H1 (cell line): ENCODE measurements around the gene PDZRN3. TPM values are rescaled to one million over a fixed set of nuclear protein-coding genes. Genes with fewer than 3 reads are reported as not detected.

Source experiments
- CTCF ChIA-PET: fragments of 300-600 bp; sonication (Branson Sonifier 250); formaldehyde crosslinking; loops from one replicate; lab custom pipeline; 2021; ENCODE audit not compliant: partially characterized antibody; lab: Charles Lee
- POLR2A ChIA-PET: fragments of 300-600 bp; sonication (Branson Sonifier 250); formaldehyde crosslinking; loops from one replicate; lab custom pipeline; 2021; ENCODE audit warnings: inconsistent platforms; ENCODE audit not compliant: partially characterized antibody; lab: Charles Lee
- DNase-seq, 2 experiments: peaks; one replicate each; pipeline versions ENCODE4 v3.0.0 to v3.0.0-alpha.2; 2010 to 2022; ENCODE audit warnings: low spot score in 2 of 2, low read depth in 1 of 2, mixed read lengths in 1 of 2
- FAIRE-seq: peaks from 2 replicates; lab custom pipeline; 2011; peaks lifted over from hg19 to GRCh38; lab: Jason Lieb, UNC
- H2AFZ ChIP-seq: 2 replicates; pipeline ENCODE4 v1.8.1; 2012; ENCODE audit warnings: low read length, inconsistent platforms
- H2AK5ac ChIP-seq: 2 replicates; pipeline ENCODE4 v1.6.1; 2013; ENCODE audit warnings: low read depth, low read length
- H2BK120ac ChIP-seq: replicated peaks from 2 replicates; pipeline ENCODE3; 2013; ENCODE audit warnings: low read depth, low read length, inconsistent platforms
- H2BK12ac ChIP-seq: 2 replicates; pipeline ENCODE4 v1.6.1; 2013; ENCODE audit warnings: low read depth, low read length
- H2BK15ac ChIP-seq: 2 replicates; pipeline ENCODE4 v1.6.1; 2013; ENCODE audit warnings: low read length
- H2BK20ac ChIP-seq: 2 replicates; pipeline ENCODE4 v1.6.1; 2013; ENCODE audit warnings: low read length
- H2BK5ac ChIP-seq: 2 replicates; pipeline ENCODE4 v1.6.1; 2013; ENCODE audit warnings: low read depth, low read length
- H3K14ac ChIP-seq: 2 replicates; pipeline ENCODE4 v1.6.1; 2013; ENCODE audit warnings: inconsistent platforms; ENCODE audit not compliant: insufficient read length
- H3K18ac ChIP-seq: 2 replicates; pipeline ENCODE4 v1.6.1; 2013; ENCODE audit warnings: low read length; ENCODE audit errors: extremely low read depth
- H3K23ac ChIP-seq: 2 replicates; pipeline ENCODE4 v1.6.1; 2013; ENCODE audit warnings: inconsistent platforms; ENCODE audit not compliant: insufficient read length
- H3K23me2 ChIP-seq: 2 replicates; pipeline ENCODE4 v1.6.1; 2013; ENCODE audit warnings: low read depth, low read length
- H3K27ac ChIP-seq: 2 replicates; pipeline ENCODE4 v1.6.1; 2011; ENCODE audit warnings: low read depth, low read length, inconsistent platforms
- H3K27me3 ChIP-seq, 4 experiments: replicated peaks in 1 of 4; 1 replicate in 1 of 4; 2 replicates in 3 of 4; pipeline versions ENCODE4 v1.6.1 to v1.8.1; 2011 to 2013; ENCODE audit warnings: low read length in 3 of 4, mild to moderate bottlenecking in 3 of 4, inconsistent platforms in 2 of 4, mixed read lengths in 2 of 4, moderate library complexity in 1 of 4; ENCODE audit not compliant: control insufficient read depth in 3 of 4, insufficient read depth in 3 of 4; ENCODE audit errors: extremely low read depth in 1 of 4
- H3K36me3 ChIP-seq, 4 experiments: 2 replicates each; pipeline versions ENCODE4 v1.6.1 to v1.8.1; 2011 to 2013; ENCODE audit warnings: mild to moderate bottlenecking in 4 of 4, low read length in 3 of 4, moderate library complexity in 2 of 4, control low read depth in 1 of 4, inconsistent platforms in 1 of 4; ENCODE audit not compliant: insufficient read depth in 4 of 4, control insufficient read depth in 2 of 4
- H3K4ac ChIP-seq: replicated peaks from 2 replicates; pipeline ENCODE3; 2013; ENCODE audit warnings: low read length, low read depth, mixed read lengths, inconsistent platforms; ENCODE audit not compliant: insufficient read length
- H3K4me1 ChIP-seq, 4 experiments: replicated peaks in 1 of 4; 1 replicate in 1 of 4; 2 replicates in 3 of 4; pipeline versions ENCODE4 v1.6.1 to v1.8.1; 2011 to 2013; ENCODE audit warnings: low read length in 3 of 4, inconsistent platforms in 2 of 4, mixed read lengths in 1 of 4; ENCODE audit not compliant: insufficient read depth in 4 of 4, control insufficient read depth in 3 of 4
- H3K4me2 ChIP-seq, 2 experiments: 2 replicates each; pipeline versions ENCODE4 v1.6.1 to v1.8.1; 2011 to 2013; ENCODE audit warnings: low read depth in 2 of 2, low read length in 2 of 2, control low read depth in 1 of 2, inconsistent platforms in 1 of 2, mild to moderate bottlenecking in 1 of 2; ENCODE audit not compliant: insufficient read depth in 1 of 2
- H3K4me3 ChIP-seq, 4 experiments: fragments of 200-600, 300-600 bp in 1 of 4; sonication (generic), shearing (Covaris generic), sonication (Bioruptor Twin) in 1 of 4; 2 replicates each; pipeline versions ENCODE4 v1.5.1 to v1.8.1; 2011 to 2016; ENCODE audit warnings: low read length in 4 of 4, low read depth in 3 of 4, control low read depth in 2 of 4, inconsistent platforms in 2 of 4, mild to moderate bottlenecking in 2 of 4, mixed read lengths in 1 of 4, moderate library complexity in 1 of 4; ENCODE audit not compliant: insufficient read depth in 2 of 4; ENCODE audit errors: extremely low read depth in 1 of 4
- H3K56ac ChIP-seq: replicated peaks from 2 replicates; pipeline ENCODE3; 2013; ENCODE audit warnings: low read depth, mild to moderate bottlenecking, mixed read lengths, low read length, inconsistent platforms; ENCODE audit not compliant: insufficient read length
- H3K79me1 ChIP-seq: 2 replicates; pipeline ENCODE4 v1.6.1; 2013; ENCODE audit warnings: low read depth, low read length, control low read depth
- H3K79me2 ChIP-seq, 2 experiments: 2 replicates each; pipeline versions ENCODE4 v1.6.1 to v1.8.1; 2012 to 2013; ENCODE audit warnings: low read length in 2 of 2, mild to moderate bottlenecking in 2 of 2, inconsistent platforms in 1 of 2; ENCODE audit not compliant: insufficient read depth in 2 of 2, control insufficient read depth in 1 of 2
- H3K9ac ChIP-seq, 4 experiments: replicated peaks in 1 of 4; 1 replicate in 1 of 4; 2 replicates in 3 of 4; pipeline versions ENCODE4 v1.6.1 to v1.8.1; 2011 to 2013; ENCODE audit warnings: low read depth in 3 of 4, low read length in 3 of 4, control low read depth in 2 of 4, mild to moderate bottlenecking in 2 of 4, moderate library complexity in 2 of 4, inconsistent platforms in 1 of 4; ENCODE audit errors: extremely low read depth in 1 of 4
- H3K9me3 ChIP-seq, 2 experiments: 2 replicates each; pipeline versions ENCODE4 v1.6.1 to v1.8.1; 2012 to 2013; ENCODE audit warnings: mild to moderate bottlenecking in 2 of 2, moderate library complexity in 2 of 2, control low read depth in 1 of 2, inconsistent platforms in 1 of 2, low read depth in 1 of 2, low read length in 1 of 2, mixed read lengths in 1 of 2; ENCODE audit not compliant: insufficient read depth in 2 of 2
- H4K20me1 ChIP-seq, 2 experiments: replicated peaks in 1 of 2; 2 replicates each; pipeline versions ENCODE3 to v1.8.1; 2011 to 2013; ENCODE audit warnings: inconsistent platforms in 2 of 2, low read length in 2 of 2, mild to moderate bottlenecking in 1 of 2; ENCODE audit not compliant: insufficient read depth in 2 of 2, control insufficient read depth in 1 of 2
- H4K5ac ChIP-seq: 2 replicates; pipeline ENCODE4 v1.6.1; 2013; ENCODE audit warnings: low read length, low read depth, mixed read lengths, inconsistent platforms; ENCODE audit not compliant: insufficient read length
- H4K8ac ChIP-seq: 2 replicates; pipeline ENCODE4 v1.8.0; 2013; ENCODE audit warnings: mild to moderate bottlenecking, moderate library complexity, low read length, inconsistent platforms; ENCODE audit not compliant: insufficient read depth; ENCODE audit errors: extremely low read depth
- H4K91ac ChIP-seq: replicated peaks from 2 replicates; pipeline ENCODE3; 2013; ENCODE audit warnings: low read length, mixed read lengths, inconsistent platforms; ENCODE audit not compliant: insufficient read length
- ASH2L ChIP-seq: fragments of 200-600, 300-600 bp; sonication (generic); IDR thresholded peaks from one replicate; pipeline ENCODE4 v1.7.1; 2017; ENCODE audit warnings: low read length
- ATF3 ChIP-seq: IDR thresholded peaks from 2 replicates; pipeline ENCODE4 v1.6.1; 2011; ENCODE audit warnings: low read depth, mild to moderate bottlenecking, low read length; ENCODE audit not compliant: insufficient read depth
- HDAC6 ChIP-seq: IDR thresholded peaks from one replicate; pipeline ENCODE4 v1.7.1; 2012; ENCODE audit warnings: low read depth, mild to moderate bottlenecking, inconsistent platforms, low read length, moderate library complexity
- SIRT6 ChIP-seq: IDR thresholded peaks from one replicate; pipeline ENCODE4 v1.7.1; 2012; ENCODE audit warnings: low read length, inconsistent platforms
- SUZ12 ChIP-seq: fragments of 200-600 bp; sonication (generic); IDR thresholded peaks from 2 replicates; pipeline ENCODE4 v1.6.1; 2012; ENCODE audit warnings: mild to moderate bottlenecking, inconsistent platforms, low read length, moderate library complexity, mixed read lengths
- TCF12 ChIP-seq: IDR thresholded peaks from 2 replicates; pipeline ENCODE4 v1.6.1; 2011; ENCODE audit warnings: low read depth, mild to moderate bottlenecking, low read length
- WGBS, 2 experiments: shearing (Covaris generic) in 1 of 2; methylation state at CpG; one replicate each; pipeline versions ENCODE4 v1.1.6 to v1.1.7; 2013 to 2015; ENCODE audit warnings: low lambda C conversion rate in 2 of 2, mixed read lengths in 2 of 2, inconsistent platforms in 1 of 2, low coverage in 1 of 2, missing lambda C conversion rate in 1 of 2; ENCODE audit not compliant: insufficient replicate concordance in 2 of 2, insufficient coverage in 1 of 2, insufficient read length in 1 of 2; ENCODE audit errors: extremely low coverage in 1 of 2, missing lambda C conversion rate in 1 of 2; 5-methylcytosine and 5-hydroxymethylcytosine counted together
- polyA plus RNA-seq, 7 experiments: library from polyadenylated mRNA; depleted of rRNA in 3 of 7; stranded (reverse) in 5 of 7; unstranded in 2 of 7; fragments of >200 nt in 5 of 7; fragments of 200-250 nt in 2 of 7; gene quantifications; 1 replicate in 5 of 7; 2 replicates in 1 of 7; 4 replicates in 1 of 7; pipeline versions ENCODE4 v1.2.1 to v1.2.3, GENCODE V29; 2011 to 2013; ENCODE audit warnings: missing spikeins in 2 of 7, mixed read lengths in 2 of 7
- total RNA-seq: library from RNA; stranded (reverse); fragmentation: NEBNext Ultra II Directional; extraction: Animal tissue kit (Norgen Biotek cat#: 25700); gene quantifications from 2 replicates; pipeline ENCODE4 v1.2.1, GENCODE V29; 2021

Gene PDZRN3
- total and polyA plus RNA-seq, 2 of the 8 experiments (the other 6 are each of a cell fraction or from before 2014, with no cell fraction given), result 4.2 to 20.5 TPM

- CTCF ChIA-PET, result interaction anchor here (1.4 to 1.5 kb wide), 2 partner anchors 9 to 27 kb away, joined by 3 to 6 read pairs; no protein-coding TSS in a partner anchor
- H3K14ac ChIP-seq, result no peak overlapping the region
- no peaks in the 10 kb centered on the region for H3K79me1 ChIP-seq
- H3K27me3 ChIP-seq, result no peaks in the 10 kb centered on the region
- no peak overlapping the region for H3K9ac ChIP-seq
- no peak overlapping the region for H2AFZ ChIP-seq
- H2BK15ac ChIP-seq, result no peak overlapping the region
- H3K36me3 ChIP-seq, result no peaks in the 10 kb centered on the region; a peak in 1 of 8 replicates
- H2BK5ac ChIP-seq, result no peak overlapping the region
- no peak overlapping the region for H3K27ac ChIP-seq
- no peak overlapping the region for H2BK12ac ChIP-seq
- no peak overlapping the region for H4K91ac ChIP-seq
- WGBS, 2 experiments, result 95% methylated on average over 4 of the region's 4 CpGs; no CpG with 5 or more reads in 1 of the 2 experiments
- peaks cover 2 to 7% of the 10 kb centered on the region in 2 experiments; a peak in 2 of 4 replicates for H3K9me3 ChIP-seq
- H3K18ac ChIP-seq, result no peak overlapping the region
- peaks cover 0 to 2% of the 10 kb centered on the region in 2 experiments; a peak in 1 of 4 replicates for H3K79me2 ChIP-seq
- H2BK120ac ChIP-seq, result no peak overlapping the region
- POLR2A ChIA-PET, result interaction anchor here (1.6 kb wide), 1 partner anchor 10 kb away, joined by 5 read pairs; no protein-coding TSS in a partner anchor
- no peaks in the 10 kb centered on the region for H4K20me1 ChIP-seq
- peaks cover 0 to 9% (median 2%) of the 10 kb centered on the region in 4 experiments; a peak in 3 of 7 replicates for H3K4me1 ChIP-seq
- no peak overlapping the region for H3K56ac ChIP-seq
- DNase-seq, result no peak
- no peak overlapping the region for H4K8ac ChIP-seq
- no peak overlapping the region for H4K5ac ChIP-seq
- H3K23me2 ChIP-seq, result no peaks in the 10 kb centered on the region
- H3K23ac ChIP-seq, result no peak overlapping the region
- no peak for FAIRE-seq
- no peak overlapping the region for H2AK5ac ChIP-seq
- no peak overlapping the region for H3K4me3 ChIP-seq
- TF ChIP-seq SUZ12, result no peak
- no peak for TF ChIP-seq SIRT6
- TF ChIP-seq ATF3, result no peak
- TF ChIP-seq TCF12, result no peak
- TF ChIP-seq ASH2L, result no peak
- TF ChIP-seq HDAC6, result no peak
- H2BK20ac ChIP-seq, result no peak overlapping the region
- H3K4ac ChIP-seq, result no peak overlapping the region
- no peak overlapping the region for H3K4me2 ChIP-seq
Observed at GRCh38 chr3:73475175-73475574, 149.6 kb downstream of the PDZRN3 start.
